ENCODE measurements around the gene BATF2. TPM values are rescaled to one million over a fixed set of nuclear protein-coding genes. Genes with fewer than 3 reads are reported as not detected.
A peak's percentile ranks its signal among the peaks of the same experiment; 100 is the strongest.

Gene BATF2
- total and polyA plus RNA-seq, 9 of the 15 experiments (the other 6 are each of a cell fraction or from before 2014, with no cell fraction given), result 1.7 to 8.9 (median 6.4) TPM

GRCh38 chr11:64996710-64997380, at the start of gene BATF2 (continued):
- TF ChIP-seq ZNF436 (CRISPR knock-in tag; IDR thresholded peaks at IDR 0.05) (no peak), ELK1 (CRISPR knock-in tag; IDR thresholded peaks at IDR 0.05) (no peak), LEF1 (IDR thresholded peaks at IDR 0.05) (0 out of 2 replicates have a peak, but pooled peaks have one; percentile 50), ZNF280A (IDR thresholded peaks at IDR 0.05; ENCODE audit: low read depth, partially characterized antibody) (no peak), CCNT2 (IDR thresholded peaks at IDR 0.05; ENCODE audit: borderline replicate concordance, extremely low read depth, insufficient read length, low read depth, low read length) (no peak), NFIC (IDR thresholded peaks at IDR 0.05) (no peak), NFRKB (IDR thresholded peaks at IDR 0.05; ENCODE audit: low read depth) (no peak), HLTF (IDR thresholded peaks at IDR 0.05) (no peak), MTA1 (IDR thresholded peaks at IDR 0.05; ENCODE audit: borderline replicate concordance) (peak; percentile 50; the same call in 1 of the 2 replicates), MCM7 (IDR thresholded peaks at IDR 0.05) (0 out of 4 replicates have a peak, but pooled peaks of 1 of the 2 experiments have one; percentile 24)
